T-helper 2 cell treated with Interferon-gamma antibody and Interleukin-4, amounts not matched to agents 100 ng/mL and 5 ng/mL, for 36 hours (primary cell): Measurements from ENCODE around the gene AREL1. TPM values are rescaled to one million over a fixed set of nuclear protein-coding genes. Genes with fewer than 3 reads are reported as not detected.

ENCODE experiments used
- intact Hi-C: fragments of 100-400 bp; cut with micrococcal nuclease; formaldehyde crosslinking; loops from one replicate; pipeline ENCODE4 v1.15.1; 2023
- total RNA-seq: library from RNA; stranded (reverse); gene quantifications from 2 replicates; pipeline ENCODE4 v1.2.3, GENCODE V29; 2022

The AREL1 gene
- total RNA-seq, 1 donor from 2014 or later, result 47.9 TPM

DNA sequence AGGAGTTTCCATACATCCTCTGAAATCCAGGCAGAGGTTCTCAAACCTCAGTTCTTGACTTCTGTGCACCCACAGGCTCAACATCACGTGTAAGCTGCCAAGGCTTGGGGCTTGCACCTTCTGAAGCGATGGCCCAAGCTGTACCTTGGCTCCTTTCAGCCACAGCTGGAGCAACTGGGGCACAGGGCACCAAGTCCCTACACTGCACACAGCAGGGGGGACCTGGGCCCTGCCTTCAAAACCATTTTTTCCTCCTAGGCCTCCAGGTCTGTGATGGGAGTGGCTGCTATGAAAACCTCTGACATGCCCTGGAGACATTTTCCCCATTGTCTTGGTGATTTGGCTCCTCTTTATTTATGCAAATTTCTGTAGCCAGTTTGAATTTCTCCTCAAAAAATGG lies 10.6 kb downstream of the AREL1 start:
- intact Hi-C loops, result no loop called here

DNA sequence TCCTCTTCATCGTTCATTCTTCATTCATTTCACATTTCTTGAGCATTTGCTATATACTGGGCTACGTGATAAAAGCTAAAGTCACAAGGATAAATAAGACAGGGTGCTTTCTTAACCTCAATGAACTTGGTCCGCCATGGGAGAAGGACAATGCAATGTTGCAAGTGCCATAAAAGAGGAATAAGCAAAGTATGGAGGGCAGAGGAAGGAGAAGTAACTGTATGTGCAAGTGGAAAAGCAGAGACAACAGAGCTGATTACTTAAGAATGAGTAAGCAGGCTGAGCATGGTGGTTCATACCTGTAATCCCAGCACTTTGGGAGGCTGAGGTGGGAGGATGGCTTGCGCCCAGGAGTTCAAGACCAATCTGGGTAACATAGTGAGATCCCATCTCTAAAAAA lies 14.4 kb downstream of the AREL1 start:
- intact Hi-C loops, result no loop called here

DNA sequence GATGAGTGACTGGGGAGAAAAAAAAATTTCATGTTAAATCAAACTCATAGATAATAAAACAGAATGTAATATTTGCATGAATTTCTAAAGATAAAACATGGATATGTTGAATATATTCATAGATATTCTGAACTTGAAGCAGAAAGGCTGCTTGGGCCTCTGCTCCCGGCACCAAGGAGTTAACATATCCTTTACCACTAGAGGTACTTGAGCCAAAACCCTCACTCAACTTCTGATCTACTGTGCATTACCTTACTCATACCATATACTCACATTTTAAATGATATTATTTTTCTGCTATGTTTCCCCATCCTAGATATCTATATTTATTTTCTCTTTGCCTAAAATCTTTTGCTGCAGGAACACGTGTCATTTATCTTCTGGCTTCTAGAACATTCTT lies 14.9 kb downstream of the AREL1 start:
- intact Hi-C loops, result no loop called here

DNA sequence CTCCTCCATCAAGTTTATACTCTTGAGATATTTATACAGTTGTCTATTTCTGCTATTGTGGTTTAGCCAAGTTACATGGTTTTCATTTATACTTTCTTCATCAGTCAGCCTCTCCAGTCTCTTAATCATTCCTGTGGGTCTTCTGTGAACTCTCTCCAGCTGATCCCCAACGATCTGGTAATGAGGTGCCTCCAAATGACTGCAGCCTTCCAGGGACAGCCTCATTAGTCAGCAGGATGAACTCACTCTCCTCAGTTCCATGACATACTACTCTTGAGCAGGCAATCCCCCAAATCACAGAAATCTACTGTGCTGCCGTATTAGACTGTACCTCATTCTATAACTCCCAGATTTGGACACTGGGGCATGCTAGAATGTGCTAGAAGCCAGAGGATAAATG lies 15.3 kb downstream of the AREL1 start:
- intact Hi-C loops, result no loop called here

DNA sequence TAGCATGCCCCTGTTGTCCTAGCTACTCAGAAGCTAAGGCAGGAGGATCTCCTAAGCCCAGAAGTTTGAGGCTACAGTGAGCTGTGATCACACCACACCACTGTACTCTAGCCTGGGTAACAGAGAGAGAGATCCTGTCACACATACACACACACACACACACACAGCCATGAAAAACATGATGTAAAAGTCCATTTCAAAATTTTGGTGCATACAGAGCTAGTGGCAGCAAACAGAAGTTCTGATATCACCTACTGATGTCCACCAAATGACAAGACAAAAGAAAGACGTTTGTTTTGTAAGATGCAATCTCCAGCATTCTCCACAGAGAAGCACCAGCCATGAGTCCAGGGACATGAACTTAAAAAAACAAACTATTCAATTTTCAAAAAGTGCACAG lies 15.9 kb downstream of the AREL1 start:
- intact Hi-C loops, result no loop called here

DNA sequence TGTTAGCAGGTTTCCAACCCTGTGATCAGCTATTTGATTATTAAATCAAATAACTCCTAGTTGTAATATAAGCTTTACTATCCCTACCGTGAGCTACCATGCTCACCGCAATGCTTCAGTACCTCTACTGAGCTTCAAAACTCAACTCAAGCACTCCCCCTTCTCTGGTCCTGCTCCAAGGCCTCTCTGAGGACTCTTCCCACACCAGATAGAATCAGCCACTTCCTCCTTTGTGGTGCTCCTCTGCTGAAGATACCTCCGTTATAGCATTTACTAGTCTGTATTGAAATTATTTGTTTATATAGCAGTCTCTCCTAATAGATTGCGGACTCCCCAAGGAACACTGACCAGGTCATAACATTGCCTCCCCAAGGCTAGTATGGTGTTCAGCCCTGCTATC lies 17.5 kb downstream of the AREL1 start:
- intact Hi-C loops, result no loop called here

DNA sequence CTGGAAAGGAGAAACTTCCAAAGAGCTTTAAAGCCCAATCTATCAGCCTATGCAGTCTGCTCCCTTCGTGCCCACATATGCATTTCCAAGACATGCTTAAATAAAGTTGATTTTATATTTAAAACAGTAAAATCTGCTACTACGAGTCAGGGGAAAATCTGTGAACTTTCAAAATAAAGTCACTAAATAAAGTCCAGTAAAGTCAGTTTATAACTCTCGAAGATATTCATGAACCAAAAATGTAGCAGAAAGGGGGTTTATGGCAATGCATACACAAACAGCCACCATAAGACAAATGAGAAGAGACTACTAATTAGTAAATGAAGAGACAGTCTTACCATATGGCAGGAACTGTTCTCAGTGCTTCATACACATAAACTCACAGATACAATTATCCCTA lies 19.7 kb downstream of the AREL1 start:
- intact Hi-C loops, result no loop called here

DNA sequence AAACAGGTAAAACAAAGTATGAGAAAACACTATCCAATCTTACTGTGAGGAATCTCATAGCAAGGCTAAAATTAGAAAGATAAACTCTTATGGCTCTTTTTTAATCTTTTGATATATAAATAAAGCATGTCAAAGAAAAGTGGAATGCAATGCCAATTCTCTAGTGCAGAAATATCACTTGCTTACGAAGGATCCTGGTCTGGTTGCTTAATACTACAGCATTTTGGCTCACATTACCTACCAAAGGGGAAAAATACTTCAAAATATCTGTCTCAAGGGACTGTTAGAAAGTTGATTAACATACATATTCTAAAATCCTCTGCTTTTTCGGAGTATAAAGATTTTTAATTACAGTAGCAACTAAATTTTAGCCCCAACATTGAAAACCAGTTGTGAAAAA lies 21.4 kb downstream of the AREL1 start:
- intact Hi-C loops, result no loop called here

DNA sequence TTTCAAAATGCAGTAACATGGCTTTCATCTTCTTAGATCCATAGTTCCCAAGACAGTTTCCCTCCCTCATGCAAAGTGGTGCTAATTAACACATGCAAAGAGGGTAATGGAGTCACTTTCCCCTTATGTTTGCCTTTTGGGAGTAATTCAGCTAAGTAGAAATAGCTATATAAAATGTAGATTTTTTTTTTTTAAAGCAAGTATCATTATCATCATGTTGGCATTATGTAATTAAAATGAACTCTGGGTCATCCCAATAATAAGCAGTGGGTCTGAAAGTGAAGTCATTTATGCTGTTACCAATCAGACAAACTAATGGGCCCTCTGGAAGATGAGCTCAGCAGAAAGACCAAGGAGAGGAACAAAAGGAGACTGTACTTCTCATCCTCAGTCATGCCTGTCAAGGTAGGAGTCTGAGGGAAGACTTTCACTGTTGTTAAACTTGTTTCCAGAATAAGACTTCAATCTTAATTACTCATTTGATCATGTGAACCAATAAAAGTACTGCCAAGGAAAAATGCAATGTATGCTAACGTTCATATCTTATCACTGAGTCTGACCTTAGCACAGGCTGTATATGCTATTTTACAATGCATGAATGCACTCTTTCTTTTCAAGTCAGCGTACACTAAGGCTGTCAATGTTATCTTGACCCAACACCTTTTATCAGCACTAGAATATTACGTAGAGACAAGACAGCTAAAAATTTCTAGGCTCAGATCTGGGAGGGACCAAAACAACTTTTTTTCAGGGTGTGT lies 26.8 kb downstream of the AREL1 start:
- intact Hi-C loops, result no loop called here

DNA sequence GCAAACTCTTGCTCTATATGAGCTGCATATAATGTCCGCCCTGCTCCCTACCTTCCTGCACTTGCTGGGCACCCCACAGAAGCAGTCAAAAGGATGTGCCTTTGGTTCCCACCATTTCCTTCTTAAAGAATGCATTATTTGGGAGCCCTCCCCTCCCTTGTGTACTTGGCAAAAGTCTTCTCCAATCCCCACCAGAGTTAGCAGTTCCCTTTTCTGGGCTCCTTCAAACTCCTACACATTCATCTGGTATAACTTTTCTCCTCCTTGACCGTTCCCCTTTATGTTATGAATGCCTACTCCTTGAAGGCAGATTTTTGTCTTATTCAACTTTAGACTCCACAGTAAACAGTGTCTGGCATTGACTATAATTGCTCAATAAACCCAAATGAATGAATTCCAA lies 27.8 kb downstream of the AREL1 start:
- intact Hi-C loops, result no loop called here

DNA sequence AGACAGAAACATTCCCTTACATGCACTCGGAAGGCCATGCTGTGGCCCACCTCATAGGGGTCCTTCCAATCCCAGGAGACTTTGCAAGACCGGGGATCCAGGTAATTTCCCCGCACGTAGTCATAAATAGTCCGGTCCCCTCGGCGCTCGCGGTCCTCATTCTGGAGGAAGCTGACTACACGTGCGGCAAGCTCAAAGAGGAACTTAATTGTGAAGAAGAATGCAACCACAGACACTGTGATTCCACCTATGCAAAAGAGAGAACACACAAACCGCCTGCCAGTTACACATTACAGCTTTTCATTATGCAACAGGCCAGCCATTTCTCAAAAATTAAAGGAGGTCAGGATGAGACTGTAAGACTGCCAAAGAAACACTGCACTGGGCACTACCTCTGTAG lies 28.4 kb downstream of the AREL1 start:
- intact Hi-C loops, result no loop called here

DNA sequence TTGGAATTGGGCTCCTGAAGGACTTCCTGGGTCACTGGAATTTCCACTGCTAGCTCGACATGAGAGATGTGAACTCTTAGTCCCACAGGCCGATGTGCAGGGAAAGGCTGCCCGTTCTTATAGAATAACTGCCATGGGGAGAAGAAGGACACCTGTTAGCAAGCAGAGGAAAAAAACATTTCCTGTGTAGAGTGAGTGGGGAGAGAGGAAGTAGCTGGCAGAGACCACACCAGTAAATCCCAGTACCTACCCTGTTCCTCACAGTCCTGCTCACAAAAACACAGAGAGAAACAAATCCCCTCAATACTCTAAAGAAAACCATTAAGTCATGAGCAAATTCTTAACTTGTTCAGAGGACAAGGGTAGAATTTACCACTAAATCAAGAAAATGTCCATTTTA lies 29.5 kb downstream of the AREL1 start:
- intact Hi-C loops, result no loop called here

DNA sequence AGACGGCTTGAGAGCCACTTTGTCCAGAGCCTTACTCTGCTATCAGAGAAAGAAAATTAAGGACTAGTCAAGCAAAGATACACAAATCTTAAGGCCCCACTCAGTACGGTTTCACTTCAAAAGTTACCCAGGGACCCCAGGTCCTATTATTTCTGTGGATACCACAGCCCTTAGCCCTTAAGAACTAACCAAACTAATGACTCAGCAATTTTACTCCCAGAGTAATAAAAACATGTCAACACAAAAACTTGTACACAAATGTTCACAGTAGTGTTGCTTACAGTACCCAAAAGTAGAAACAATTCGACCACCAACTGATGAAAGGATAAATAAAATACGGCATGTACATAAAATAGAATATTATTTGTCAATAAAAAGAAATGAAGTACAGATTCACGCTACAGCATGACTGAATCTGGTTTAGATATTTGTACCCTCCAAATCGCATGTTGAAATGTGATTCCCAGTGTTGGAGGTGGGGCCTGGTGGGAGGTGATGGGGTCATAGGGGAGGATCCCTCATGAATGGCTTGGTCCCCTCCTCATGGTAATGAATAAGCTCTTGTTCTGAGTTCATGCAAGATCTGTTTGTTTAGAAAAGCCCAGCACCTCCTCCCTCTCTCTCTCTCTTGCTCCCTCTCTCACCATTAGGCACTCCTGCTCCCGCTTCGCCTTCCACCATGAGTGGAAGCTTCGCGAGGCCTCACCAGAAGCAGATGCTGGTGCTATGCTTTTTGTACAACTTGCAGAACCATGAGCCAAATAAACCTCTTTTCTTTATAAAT lies 30.5 kb downstream of the AREL1 start:
- intact Hi-C loops, result no loop called here

DNA sequence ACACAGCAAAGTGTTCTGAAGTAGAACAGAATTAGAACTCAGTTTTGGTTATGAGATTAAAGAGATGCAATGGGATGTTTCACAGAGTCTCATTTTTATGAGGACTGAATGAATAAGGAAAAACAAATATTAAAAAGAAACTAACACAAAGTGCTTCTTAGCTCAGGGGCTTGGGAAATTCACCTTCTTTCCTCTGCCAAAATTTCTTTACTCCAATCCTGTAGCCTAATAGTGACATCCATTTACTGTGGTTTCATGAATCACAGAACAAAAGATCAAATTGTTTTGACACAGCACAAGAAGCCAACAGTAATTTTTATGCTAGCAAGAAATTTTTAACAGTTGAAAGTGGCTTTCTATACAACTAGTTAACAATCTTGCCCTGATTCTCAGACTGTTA lies 37.7 kb downstream of the AREL1 start:
- intact Hi-C loops, result no loop called here

DNA sequence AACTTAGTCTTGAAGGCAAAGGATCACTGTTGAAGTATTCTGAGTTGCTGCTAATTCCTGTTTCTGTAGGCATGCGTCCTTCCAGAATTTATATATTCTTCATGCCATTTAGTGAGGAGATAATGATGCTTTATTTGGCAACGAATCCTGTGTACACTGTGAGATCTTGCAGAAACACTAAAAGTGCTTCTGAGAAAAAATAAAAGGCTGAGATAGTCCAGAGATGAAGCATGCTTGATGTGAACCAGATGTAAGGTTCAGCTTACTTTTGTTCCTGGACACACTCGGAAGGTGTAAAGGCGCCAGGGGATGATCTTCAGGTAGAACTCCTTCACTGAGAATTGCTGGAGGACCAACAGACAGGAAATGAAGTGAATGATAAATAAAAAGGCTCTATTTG lies 39.1 kb downstream of the AREL1 start:
- intact Hi-C loops, result no loop called here

DNA sequence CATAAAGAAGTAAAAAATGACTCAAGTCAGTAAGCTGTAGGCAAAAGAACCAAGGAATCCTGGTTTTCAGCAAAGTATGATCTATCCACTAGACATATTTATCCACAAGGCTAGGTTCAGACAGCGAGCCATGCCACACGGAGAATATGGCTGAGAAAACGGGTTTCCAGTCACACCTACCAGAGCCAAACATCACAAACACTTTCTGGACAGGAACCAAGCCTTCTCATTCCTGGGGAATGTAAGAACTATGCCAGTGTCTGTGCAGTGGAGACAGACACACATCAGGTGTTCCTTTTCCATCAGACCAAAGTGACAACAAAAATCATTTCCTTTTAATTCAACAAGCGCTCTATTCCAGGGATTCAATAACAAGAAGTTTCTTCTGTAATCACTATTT lies 41.1 kb downstream of the AREL1 start:
- intact Hi-C loops, result no loop called here

DNA sequence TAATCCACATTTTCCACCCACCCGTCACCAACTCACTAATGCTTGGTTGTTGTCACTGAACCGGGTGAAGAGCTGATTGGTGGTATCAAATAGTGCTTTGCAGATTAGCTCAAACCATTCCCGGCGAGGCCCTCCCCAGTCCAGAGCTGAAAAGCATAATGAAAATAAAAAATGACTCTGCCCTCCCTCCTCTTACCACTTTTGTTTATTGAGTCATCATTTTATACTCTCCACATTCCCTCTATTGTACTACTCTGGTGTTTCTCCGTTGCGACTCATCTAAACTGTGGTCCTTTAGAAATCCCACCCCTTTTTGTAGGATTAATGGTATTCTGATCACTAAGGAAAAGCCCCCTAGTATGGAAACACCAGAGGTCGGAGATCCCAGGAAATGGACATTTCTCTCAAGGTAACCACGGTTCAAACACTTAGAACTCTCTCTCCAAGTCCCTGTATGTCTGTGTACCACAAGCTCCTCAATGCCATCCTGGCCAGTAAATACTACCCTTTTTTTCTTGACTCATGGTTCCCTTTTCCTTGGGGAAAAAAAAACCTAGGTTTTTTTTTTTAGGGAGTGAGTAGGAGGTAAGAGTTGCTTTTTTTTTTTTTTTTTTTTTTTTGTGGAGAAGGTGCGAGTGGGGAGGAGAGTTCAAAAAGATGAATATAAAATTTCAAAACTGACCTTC lies 42.0 kb downstream of the AREL1 start:
- intact Hi-C loops, result no loop called here

DNA sequence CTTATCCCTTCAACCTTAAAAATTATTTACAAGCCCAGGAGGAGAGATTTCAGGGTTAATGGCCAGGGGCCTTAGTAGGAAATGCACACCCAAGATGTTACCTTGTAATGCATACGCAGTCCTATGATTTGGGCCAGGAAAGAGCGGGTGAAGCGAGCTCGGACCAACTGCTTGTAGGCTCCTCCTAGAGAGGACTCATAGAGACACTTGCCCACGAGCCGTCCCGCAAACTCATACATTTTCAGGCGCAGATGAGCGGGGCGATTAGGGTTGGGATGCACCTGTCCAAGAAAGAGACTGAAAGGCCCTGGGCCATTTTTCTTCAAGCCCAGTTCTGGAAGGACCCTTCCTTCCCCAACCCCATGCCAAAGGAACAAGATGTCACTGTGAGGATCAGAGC lies 43.0 kb downstream of the AREL1 start:
- intact Hi-C loops, result no loop called here

DNA sequence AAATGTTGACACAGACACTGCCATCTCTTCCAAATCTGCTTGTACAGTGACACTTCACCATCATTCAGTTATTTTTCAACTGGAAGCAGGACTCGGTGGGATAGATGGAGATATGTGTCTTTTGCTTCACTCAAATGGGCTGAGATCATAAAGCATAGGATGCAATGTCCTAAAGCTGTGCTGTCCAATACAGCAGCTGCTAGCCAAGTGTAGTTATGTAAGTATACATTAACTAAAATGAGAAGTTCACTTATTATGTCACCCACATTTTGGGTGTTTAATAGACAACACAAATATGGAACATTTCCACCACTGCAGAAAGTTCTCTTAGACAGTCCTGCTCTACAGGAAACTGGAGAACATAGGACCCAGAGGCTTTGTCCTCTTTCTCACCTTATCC lies 43.6 kb downstream of the AREL1 start:
- intact Hi-C loops, result no loop called here

DNA sequence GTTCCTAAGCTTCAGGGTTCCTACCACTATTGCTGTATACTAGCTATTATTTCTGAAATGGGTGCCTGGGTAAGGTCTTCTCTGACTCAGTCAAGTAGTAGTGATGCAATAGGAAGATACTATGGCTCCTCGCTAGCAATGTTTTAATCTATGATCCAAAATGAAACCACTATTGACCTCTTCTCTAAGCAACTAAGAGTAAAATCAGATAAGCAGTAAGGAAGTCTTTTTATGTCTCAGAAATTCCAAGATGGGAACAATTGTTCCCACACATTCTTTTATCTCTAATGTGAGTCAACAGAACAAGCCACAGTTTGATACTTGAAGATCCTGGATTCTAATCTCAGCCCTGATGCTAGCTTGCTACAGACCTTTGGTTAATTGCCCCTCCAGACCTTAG lies 45.1 kb downstream of the AREL1 start:
- intact Hi-C loops, result no loop called here

DNA sequence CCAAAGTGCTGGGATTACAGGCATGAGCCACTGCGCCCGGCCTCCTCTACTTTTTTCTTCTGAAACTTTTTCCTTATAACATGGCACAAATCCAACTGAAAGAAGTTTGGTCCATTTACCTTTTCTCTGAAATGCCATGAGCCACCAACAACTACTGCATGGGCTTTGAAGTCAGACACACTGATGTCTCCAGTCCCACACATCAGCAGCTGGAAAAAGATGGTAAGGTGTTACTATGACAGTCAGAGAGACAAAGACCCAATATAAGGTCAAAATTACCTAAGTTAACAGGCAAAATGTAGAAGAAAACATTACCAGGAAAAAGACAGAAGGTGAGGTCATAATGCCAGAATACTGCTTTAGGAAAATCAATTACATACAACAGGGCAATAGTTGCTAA lies 48.2 kb downstream of the AREL1 start:
- intact Hi-C loops, result no loop called here

DNA sequence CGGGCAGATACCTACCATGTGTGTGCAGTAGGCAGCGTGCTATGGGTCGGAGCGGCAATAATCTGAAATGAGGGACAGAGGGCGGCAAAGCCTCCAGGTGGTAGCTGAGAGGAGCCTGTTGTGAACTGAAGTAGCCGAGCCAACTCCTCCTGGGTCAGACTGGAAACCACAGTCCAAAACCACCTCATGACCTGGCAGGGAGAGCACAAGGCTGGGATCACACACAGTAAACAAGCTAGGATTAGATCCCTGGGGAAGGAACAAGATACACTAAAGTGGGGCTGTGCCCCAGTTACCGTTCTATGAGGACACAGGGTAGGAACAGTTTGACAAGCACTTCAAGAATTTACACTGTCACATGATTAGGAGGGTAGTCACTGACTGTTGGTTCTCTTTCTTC lies 49.0 kb downstream of the AREL1 start:
- intact Hi-C loops, result no loop called here
